ENCODE results near the gene KYAT1. TPM values are rescaled to one million over a fixed set of nuclear protein-coding genes. Genes with fewer than 3 reads are reported as not detected.

The KYAT1 gene
- total RNA-seq, 2 donors from 2014 or later = 13.6 to 25.3 TPM

- no peak for DNase-seq
- peaks cover 8% of the 10 kb centered on the region for H3K4me1 Mint-ChIP-seq
- no peak overlapping the region for H3K4me3 ChIP-seq (ENCODE audit: low read length)
- no peaks in the 10 kb centered on the region for H3K9me3 Mint-ChIP-seq
- H3K4me3 Mint-ChIP-seq = no peak overlapping the region
- TF ChIP-seq, protein P1, sequence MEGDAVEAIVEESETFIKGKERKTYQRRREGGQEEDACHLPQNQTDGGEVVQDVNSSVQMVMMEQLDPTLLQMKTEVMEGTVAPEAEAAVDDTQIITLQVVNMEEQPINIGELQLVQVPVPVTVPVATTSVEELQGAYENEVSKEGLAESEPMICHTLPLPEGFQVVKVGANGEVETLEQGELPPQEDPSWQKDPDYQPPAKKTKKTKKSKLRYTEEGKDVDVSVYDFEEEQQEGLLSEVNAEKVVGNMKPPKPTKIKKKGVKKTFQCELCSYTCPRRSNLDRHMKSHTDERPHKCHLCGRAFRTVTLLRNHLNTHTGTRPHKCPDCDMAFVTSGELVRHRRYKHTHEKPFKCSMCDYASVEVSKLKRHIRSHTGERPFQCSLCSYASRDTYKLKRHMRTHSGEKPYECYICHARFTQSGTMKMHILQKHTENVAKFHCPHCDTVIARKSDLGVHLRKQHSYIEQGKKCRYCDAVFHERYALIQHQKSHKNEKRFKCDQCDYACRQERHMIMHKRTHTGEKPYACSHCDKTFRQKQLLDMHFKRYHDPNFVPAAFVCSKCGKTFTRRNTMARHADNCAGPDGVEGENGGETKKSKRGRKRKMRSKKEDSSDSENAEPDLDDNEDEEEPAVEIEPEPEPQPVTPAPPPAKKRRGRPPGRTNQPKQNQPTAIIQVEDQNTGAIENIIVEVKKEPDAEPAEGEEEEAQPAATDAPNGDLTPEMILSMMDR (conservative IDR thresholded peaks at IDR 0.05) = no peak
- H3K9ac ChIP-seq (ENCODE audit: extremely low read depth, low read length, poor library complexity, severe bottlenecking) = no peak overlapping the region
- H3K27me3 ChIP-seq (ENCODE audit: control insufficient read depth, insufficient read depth, low read length, poor library complexity, severe bottlenecking) = no peaks in the 10 kb centered on the region
- H3K27me3 Mint-ChIP-seq (ENCODE audit: insufficient read depth) = no peaks in the 10 kb centered on the region
- H3K27ac ChIP-seq (ENCODE audit: low read depth, low read length) = no peak overlapping the region
- H3K4me1 ChIP-seq (ENCODE audit: control insufficient read depth, insufficient read depth, low read length) = no peaks in the 10 kb centered on the region
- H3K36me3 Mint-ChIP-seq (ENCODE audit: low read depth) = peaks cover 52% of the 10 kb centered on the region
- peaks cover 49% of the 10 kb centered on the region for H3K36me3 ChIP-seq (ENCODE audit: control insufficient read depth, insufficient read depth, low read length)
- H3K27ac Mint-ChIP-seq = no peak overlapping the region
- H3K9me3 ChIP-seq (ENCODE audit: control insufficient read depth, low read length) = no peaks in the 10 kb centered on the region
- WGBS, 2 experiments (ENCODE audit: insufficient coverage in 1 of 2, insufficient read length in 1 of 2) = 94 to 96% methylated on average over 17 to 19 of the region's 19 CpGs
Measured at GRCh38 chr9:128823362-128823902, 58.3 kb downstream of the KYAT1 start.

- Mint-ChIP-seq H3K27ac (no peak overlapping the region), H3K4me1 (peaks cover 9% of the 10 kb centered on the region), H3K9me3 (no peaks in the 10 kb centered on the region), H3K4me3 (no peak overlapping the region), H3K27me3 (ENCODE audit: insufficient read depth) (peaks cover 1% of the 10 kb centered on the region), H3K36me3 (ENCODE audit: low read depth) (peaks cover 47% of the 10 kb centered on the region)
- Histone ChIP-seq H3K27me3 (ENCODE audit: control insufficient read depth, insufficient read depth, low read length, poor library complexity, severe bottlenecking) (no peaks in the 10 kb centered on the region), H3K27ac (ENCODE audit: low read depth, low read length) (no peak overlapping the region), H3K9ac (ENCODE audit: extremely low read depth, low read length, poor library complexity, severe bottlenecking) (no peak overlapping the region), H3K36me3 (ENCODE audit: control insufficient read depth, insufficient read depth, low read length) (peaks cover 40% of the 10 kb centered on the region), H3K9me3 (ENCODE audit: control insufficient read depth, low read length) (no peaks in the 10 kb centered on the region), H3K4me1 (ENCODE audit: control insufficient read depth, insufficient read depth, low read length) (no peaks in the 10 kb centered on the region), H3K4me3 (ENCODE audit: low read length) (no peak overlapping the region)
- WGBS, 2 experiments (ENCODE audit: insufficient coverage in 1 of 2, insufficient read length in 1 of 2) = 95 to 100% methylated on average over 6 to 22 of the region's 22 CpGs
- TF ChIP-seq, protein P1 (conservative IDR thresholded peaks at IDR 0.05) = no peak
- DNase-seq = no peak
Measured at GRCh38 chr9:128822407-128823042, 59.2 kb downstream of the KYAT1 start.

- peaks cover 40% of the 10 kb centered on the region for H3K36me3 Mint-ChIP-seq (ENCODE audit: low read depth)
- DNase-seq = no peak
- H3K27ac ChIP-seq (ENCODE audit: low read depth, low read length) = no peak overlapping the region
- H3K27me3 Mint-ChIP-seq (ENCODE audit: insufficient read depth) = peaks cover 1% of the 10 kb centered on the region
- H3K4me1 Mint-ChIP-seq = peaks cover 9% of the 10 kb centered on the region
- no peaks in the 10 kb centered on the region for H3K9me3 Mint-ChIP-seq
- no peaks in the 10 kb centered on the region for H3K4me1 ChIP-seq (ENCODE audit: control insufficient read depth, insufficient read depth, low read length)
- H3K4me3 Mint-ChIP-seq = no peak overlapping the region
- WGBS, 2 experiments (ENCODE audit: insufficient coverage in 1 of 2, insufficient read length in 1 of 2) = 93% methylated on average over 13 to 16 of the region's 16 CpGs
- H3K9me3 ChIP-seq (ENCODE audit: control insufficient read depth, low read length) = no peaks in the 10 kb centered on the region
- no peak overlapping the region for H3K27ac Mint-ChIP-seq
- TF ChIP-seq, protein P1 (conservative IDR thresholded peaks at IDR 0.05) = no peak
- peaks cover 33% of the 10 kb centered on the region for H3K36me3 ChIP-seq (ENCODE audit: control insufficient read depth, insufficient read depth, low read length)
- H3K9ac ChIP-seq (ENCODE audit: extremely low read depth, low read length, poor library complexity, severe bottlenecking) = no peak overlapping the region
- H3K4me3 ChIP-seq (ENCODE audit: low read length) = no peak overlapping the region
- H3K27me3 ChIP-seq (ENCODE audit: control insufficient read depth, insufficient read depth, low read length, poor library complexity, severe bottlenecking) = no peaks in the 10 kb centered on the region
Measured at GRCh38 chr9:128821584-128822406, 60.0 kb downstream of the KYAT1 start.
